ENCODE data around the gene CREG2. TPM values are rescaled to one million over a fixed set of nuclear protein-coding genes. Genes with fewer than 3 reads are reported as not detected.

The CREG2 gene
- total RNA-seq, 1 donor from 2014 or later = 9.8 TPM

DNA sequence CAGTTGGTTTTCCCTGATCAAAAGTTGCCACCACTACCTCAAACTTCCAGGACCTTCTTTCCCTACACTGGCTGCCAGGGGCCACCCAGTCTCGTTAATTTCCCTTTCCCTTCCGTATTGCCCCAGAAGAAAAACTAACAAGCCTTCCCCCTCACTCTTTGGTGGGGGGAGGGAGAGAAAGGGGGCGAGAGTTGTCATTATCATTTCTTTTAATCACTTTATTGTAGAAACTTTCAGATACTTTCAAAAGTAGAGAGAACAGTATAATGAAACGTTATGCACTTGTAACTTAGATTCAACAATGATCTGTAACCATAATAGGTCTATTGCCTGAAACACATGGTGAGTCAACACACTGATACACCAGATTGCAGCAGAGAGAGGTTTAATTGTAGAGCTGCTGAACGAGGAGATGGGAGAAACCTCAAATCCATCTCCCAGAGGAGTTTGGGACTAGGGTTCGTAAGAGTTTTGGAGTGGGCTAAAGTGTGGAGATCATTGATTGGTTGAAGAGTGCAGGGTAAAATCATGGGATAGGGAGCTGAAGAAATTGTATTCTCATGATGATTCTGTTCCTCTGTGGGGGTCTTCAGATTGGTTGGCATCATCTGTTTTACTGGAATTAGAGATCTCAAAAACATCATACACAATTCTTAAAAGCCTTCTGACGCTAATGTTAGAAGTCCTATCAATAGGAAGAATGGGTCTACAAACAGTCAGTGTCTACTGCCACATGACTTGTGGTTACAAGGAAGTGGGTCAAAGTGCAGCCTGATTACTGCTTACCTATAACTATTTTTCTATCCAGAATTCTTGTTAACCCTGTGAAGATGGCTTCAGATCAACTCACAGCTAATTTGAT lies 76.2 kb downstream of the CREG2 start:
- no peak for FAIRE-seq

DNA sequence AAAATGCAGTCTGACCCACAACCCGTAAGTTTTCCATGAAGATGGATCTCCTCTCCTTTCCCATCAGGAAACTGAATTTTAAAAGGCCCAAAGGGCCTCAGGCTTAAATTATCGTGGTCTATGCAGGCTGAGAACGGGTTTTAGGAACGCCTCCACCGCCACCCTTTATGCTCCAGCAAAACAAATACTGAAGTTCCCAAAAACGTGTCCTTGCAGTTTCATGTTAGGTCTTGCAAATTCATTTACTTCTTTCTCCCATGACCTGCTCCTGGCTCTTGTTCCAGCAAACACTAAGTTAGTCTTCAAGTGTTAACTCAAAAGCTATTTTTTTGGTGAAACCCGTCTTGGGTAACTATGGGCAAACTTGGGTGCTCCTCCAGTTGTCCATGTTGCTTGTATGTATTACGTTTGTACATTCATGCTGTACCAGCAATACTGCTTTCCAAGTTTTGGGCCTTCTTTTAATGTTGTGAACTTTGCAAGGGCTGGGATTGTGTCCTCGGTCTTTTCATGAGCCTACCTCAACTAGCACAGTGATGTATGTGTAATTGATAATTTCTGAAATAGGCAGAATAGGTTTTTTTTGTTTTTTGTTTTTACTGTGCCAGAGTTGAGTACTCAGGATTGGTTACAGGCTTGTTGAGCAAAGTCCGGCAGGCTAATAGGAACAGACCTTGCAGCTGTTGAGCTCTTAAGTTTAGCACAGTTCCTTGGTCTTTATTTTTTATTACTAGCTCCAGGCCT lies 77.0 kb downstream of the CREG2 start:
- no peak for FAIRE-seq
- DNase-seq (ENCODE audit: low spot score in 2 of 2) = no peak

More for the DNA sequence above, 76.2 kb downstream of the CREG2 start:
- no peak for DNase-seq (ENCODE audit: low spot score in 2 of 2)

DNA sequence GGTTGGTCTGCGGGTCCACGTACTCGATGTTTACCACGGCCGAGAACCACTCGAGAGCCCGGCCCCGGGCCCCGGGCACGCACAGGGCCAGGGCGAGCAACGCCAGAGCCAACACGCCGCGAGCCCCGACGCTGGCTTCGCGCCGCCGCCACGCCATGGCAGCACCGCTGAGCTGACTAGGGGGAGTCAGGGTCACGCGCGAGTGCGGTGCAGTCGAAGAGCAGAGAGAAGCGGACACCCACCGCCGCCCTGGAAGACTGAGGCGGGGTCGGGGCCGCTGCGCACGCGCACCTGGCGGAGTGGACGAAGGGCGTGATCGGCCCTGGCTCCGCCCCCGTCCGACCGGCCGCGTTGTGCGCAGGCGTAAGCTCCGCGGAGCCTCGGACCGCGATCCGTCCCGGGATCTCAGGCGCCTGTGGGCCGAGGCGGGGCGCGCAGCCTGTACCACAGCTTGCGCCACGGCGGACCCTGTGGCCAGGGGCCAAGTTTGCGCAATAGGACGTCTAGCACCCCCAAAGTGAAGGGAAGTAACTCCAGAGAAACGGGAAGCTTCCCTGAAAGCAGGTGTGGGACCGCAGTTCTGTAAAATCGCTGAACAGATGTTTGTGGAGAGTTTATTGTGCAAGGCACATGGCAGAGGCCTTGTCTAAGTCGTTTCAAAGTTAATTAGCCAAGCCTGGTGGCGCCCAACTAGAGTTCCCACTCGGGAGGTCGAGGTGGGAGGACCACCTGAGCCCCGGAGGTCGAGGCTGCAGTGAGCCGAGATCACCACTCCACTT lies 78.7 kb downstream of the CREG2 start, which contains the start of gene RNF149:
RNF149 (minus strand) TSS at position 270 of the 779 bp plus-strand sequence; CDS start at position 157, 113 bp downstream.
- no peak for FAIRE-seq
- DNase-seq (ENCODE audit: low spot score in 2 of 2) = peak; percentile 95 to 96

- DNase-seq (ENCODE audit: low spot score in 2 of 2) (no peak), FAIRE-seq (no peak)
Observed at GRCh38 chr2:101307950-101308431, 79.3 kb downstream of the CREG2 start.

DNA sequence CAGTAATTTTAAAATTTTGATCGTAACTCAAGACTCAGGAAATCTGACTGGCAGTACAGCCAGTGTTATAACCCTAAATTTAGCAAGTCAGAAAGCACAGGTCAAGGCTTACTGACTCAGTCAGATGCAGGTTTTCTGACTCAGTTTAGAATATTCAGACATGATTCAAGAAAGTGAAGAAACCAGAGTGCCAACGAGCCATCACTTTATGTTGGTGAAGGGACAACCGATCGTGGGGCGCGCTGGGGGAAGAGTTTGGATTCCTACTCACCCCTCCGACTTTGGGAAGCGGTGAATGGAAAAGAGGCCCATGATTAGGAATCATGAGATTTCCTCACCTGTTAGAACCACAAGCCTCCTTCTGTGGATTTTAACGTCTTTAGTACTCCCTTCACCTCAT lies 79.8 kb downstream of the CREG2 start:
- no peak for FAIRE-seq

GRCh38 chr2:101306410-101306809 lies 80.9 kb downstream of the CREG2 start:
- FAIRE-seq (no peak), DNase-seq (ENCODE audit: low spot score in 2 of 2) (no peak)

More for the DNA sequence above, 79.8 kb downstream of the CREG2 start:
- DNase-seq (ENCODE audit: low spot score in 2 of 2) = no peak

DNA sequence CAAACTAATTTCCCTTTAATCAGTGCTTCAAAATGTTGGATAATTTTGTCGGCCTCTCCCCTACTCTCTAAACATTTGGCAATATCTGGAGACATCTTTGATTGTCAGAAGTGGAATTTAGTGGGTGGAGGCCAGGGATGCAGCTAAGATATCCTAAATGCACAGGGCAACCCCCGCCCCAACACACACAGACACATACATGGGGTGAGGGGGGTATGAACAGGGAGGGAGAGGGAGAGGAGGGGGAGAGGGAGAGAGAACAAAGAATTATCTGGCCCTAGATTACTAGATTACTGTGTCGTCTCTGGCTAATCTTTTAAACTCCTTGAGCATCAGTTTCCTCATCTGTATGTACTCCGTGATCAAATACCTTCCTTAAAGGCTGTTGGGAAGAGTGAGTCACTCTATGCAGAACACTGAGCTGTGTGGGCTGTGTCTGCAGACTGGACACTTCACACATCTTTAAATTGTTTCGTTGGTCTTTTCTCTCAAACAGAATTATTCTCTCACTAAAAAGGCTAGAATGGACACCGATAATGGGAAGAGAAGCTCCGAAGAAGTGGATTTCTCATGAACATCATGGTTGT lies 81.7 kb downstream of the CREG2 start:
- no peak for FAIRE-seq

DNA sequence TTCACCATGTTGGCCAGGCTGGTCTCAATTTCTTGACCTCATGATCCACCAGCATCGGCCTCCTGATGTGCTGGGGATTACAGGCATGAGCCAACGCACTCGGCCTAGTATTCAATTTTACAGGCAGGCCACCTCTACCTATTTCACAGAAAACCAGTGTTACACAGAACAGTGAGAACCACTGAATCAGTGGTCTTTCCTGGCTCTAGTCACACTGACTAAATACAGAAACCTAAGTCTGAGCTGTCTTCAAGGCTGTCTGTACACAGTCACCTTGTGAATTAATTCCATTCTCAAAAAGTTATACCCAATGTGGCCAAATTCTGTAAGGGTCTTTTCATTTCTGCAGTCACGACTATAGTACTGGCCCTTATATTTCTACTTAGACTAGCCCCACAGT lies 82.3 kb downstream of the CREG2 start:
- no peak for FAIRE-seq
- no peak for DNase-seq (ENCODE audit: low spot score in 2 of 2)

More for the DNA sequence above, 81.7 kb downstream of the CREG2 start:
- no peak for DNase-seq (ENCODE audit: low spot score in 2 of 2)

DNA sequence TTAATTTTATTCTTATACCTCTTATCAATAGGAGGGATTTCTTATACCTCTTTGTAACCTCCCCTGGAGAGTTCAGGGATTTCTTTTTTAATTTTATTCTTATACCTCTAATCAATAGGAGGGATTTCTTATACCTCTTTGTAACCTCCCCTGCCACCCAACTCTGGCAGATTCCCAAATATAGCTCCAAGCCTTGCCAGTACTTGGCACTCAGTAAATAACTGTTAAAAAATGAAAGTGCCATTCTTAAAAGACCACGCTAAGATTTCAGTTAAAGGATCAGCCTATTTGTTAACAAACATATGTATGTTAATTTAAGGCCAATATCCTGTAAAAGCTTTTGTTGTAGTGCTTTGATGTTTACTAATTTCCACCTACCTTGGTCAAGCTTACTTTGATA lies 83.6 kb downstream of the CREG2 start:
- FAIRE-seq (no peak), DNase-seq (ENCODE audit: low spot score in 2 of 2) (no peak)

- DNase-seq (ENCODE audit: low spot score in 2 of 2) = no peak
Observed at GRCh38 chr2:101302016-101302415, 85.3 kb downstream of the CREG2 start.

DNA sequence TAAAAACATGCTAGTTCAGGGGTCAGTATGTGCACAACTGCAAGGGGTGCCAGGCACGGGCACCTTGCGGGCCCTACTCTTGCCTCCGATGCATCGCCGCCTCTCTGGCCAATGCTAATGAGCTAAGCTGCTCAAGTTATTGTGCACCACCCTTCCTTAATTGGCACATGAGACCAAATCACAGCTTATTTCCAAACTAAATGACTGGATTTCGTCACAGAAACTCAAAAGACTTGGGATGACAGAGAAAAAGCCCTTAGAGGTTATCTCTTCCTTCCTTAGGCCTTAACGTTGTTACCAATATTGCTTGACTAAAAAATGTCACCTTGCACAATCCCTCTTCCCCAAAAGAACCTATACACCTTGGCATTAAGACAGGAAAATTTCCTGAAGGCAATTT lies 86.5 kb downstream of the CREG2 start:
- FAIRE-seq (no peak), DNase-seq (ENCODE audit: low spot score in 2 of 2) (no peak)

More at GRCh38 chr2:101302016-101302415, 85.3 kb downstream of the CREG2 start:
- no peak for FAIRE-seq

GRCh38 chr2:101300164-101300563 lies 87.1 kb downstream of the CREG2 start:
- DNase-seq (ENCODE audit: low spot score in 2 of 2) = no peak
- FAIRE-seq = no peak

DNA sequence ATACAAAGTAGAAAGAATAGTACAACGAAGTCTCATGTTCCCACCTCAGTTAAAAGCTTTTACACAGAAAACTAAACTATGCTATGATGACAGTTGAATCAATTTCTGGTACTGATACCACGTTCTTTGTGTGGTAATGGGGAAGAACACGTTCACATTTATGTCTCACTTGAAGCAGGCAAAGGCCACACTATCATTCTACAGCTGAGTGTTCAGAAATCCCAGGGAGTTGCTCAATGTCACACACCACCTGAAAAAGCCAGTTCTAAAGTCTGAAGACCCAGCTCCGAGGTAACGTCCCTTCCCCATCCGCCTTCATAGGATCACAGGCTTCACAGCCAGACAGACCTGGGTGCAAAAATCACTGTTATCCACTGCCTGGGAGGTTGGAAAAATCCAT lies 87.7 kb downstream of the CREG2 start:
- no peak for DNase-seq (ENCODE audit: low spot score in 2 of 2)
- FAIRE-seq = no peak

GRCh38 chr2:101297383-101297782 lies 89.9 kb downstream of the CREG2 start:
- FAIRE-seq = no peak
- DNase-seq (ENCODE audit: low spot score in 2 of 2) = no peak

DNA sequence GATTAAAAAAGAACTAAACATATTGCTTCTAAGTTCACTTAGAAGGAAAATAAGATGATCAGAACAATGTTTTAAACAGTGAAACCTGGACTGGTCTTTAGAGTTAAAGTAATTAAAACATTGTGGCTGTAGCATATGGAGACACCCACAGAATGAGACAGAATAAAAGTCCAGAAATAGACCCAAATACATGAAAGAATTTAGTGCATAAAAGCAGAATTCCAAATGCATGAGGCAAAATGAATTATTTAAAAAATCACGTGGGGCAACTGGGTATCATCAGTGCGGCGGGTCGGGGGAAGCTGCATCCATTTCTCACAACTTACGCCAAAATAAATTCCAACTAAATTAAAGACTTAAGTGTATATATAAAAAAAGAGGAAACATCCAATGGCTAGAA lies 90.9 kb downstream of the CREG2 start:
- DNase-seq (ENCODE audit: low spot score in 2 of 2) (no peak), FAIRE-seq (no peak)

DNA sequence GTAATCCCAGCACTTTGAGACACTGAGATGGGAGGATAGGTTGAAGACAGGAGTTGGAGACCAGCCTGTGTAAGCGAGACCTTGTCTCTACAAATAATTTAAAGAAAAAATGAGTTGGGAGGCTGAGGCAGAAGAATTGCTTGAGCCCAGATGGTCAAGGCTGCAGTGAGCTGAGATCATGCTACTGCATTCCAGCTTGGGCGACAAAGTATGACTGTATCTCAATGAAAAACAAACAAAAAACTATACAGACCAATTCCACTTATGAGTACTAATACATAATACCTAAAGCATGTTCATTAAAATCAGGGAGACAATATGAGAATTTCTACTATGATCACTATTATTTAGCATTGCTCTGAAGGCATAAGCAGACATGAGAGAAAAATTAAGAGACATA lies 91.4 kb downstream of the CREG2 start:
- FAIRE-seq (no peak), DNase-seq (ENCODE audit: low spot score in 2 of 2) (no peak)
